ENCODE data around the gene ZNF496.
"Not testable (repeated sequence)": the region's sequence is repeated elsewhere in the genome, so short reads cannot be mapped to it uniquely, and the experiment has no call there.

ZNF496 gene

GRCh38 chr1:247299723-247300381, 31.8 kb downstream of the ZNF496 start:
- Mint-ChIP-seq H3K27ac (no peak overlapping the region), H3K4me3 (no peak overlapping the region), H3K36me3 (peaks cover 46 to 55% of the 10 kb centered on the region in 2 donors), H3K9me3 (no peaks in the 10 kb centered on the region), H3K4me1 (no peaks in the 10 kb centered on the region), H3K27me3 (no peaks in the 10 kb centered on the region)
- ATAC-seq (replicated peaks) (no peak), DNase-seq (no peak)

GRCh38 chr1:247298701-247299100, 33.0 kb downstream of the ZNF496 start:
- no peak overlapping the region for H3K27ac Mint-ChIP-seq
- DNase-seq: no peak
- no peak overlapping the region for H3K4me3 Mint-ChIP-seq
- ATAC-seq (replicated peaks): no peak
- peaks cover 38 to 47% of the 10 kb centered on the region in 2 donors for H3K36me3 Mint-ChIP-seq
- no peaks in the 10 kb centered on the region for H3K4me1 Mint-ChIP-seq
- no peaks in the 10 kb centered on the region for H3K27me3 Mint-ChIP-seq
- no peaks in the 10 kb centered on the region for H3K9me3 Mint-ChIP-seq

- H3K4me1 Mint-ChIP-seq: no peaks in the 10 kb centered on the region
- DNase-seq: no peak
- no peak overlapping the region for H3K27ac Mint-ChIP-seq
- no peak for ATAC-seq (replicated peaks)
- H3K4me3 Mint-ChIP-seq: no peak overlapping the region
- peaks cover 34 to 41% of the 10 kb centered on the region in 2 donors for H3K36me3 Mint-ChIP-seq
- H3K9me3 Mint-ChIP-seq: no peaks in the 10 kb centered on the region
- no peaks in the 10 kb centered on the region for H3K27me3 Mint-ChIP-seq
These were observed 33.6 kb downstream of the ZNF496 start for GRCh38 chr1:247298124-247298481.

- Mint-ChIP-seq H3K4me3 (no peak overlapping the region), H3K27ac (no peak overlapping the region), H3K36me3 (peaks cover 27 to 36% of the 10 kb centered on the region in 2 donors), H3K27me3 (no peaks in the 10 kb centered on the region), H3K4me1 (no peaks in the 10 kb centered on the region), H3K9me3 (no peaks in the 10 kb centered on the region)
- DNase-seq: no peak
- no peak for ATAC-seq (replicated peaks)
These were observed 34.2 kb downstream of the ZNF496 start for GRCh38 chr1:247297263-247298123.

- Mint-ChIP-seq H3K4me3 (no peak overlapping the region), H3K9me3 (no peaks in the 10 kb centered on the region), H3K4me1 (no peaks in the 10 kb centered on the region), H3K27me3 (no peaks in the 10 kb centered on the region), H3K36me3 (peaks cover 23 to 29% of the 10 kb centered on the region in 2 donors), H3K27ac (no peak overlapping the region)
- ATAC-seq (replicated peaks) (no peak), DNase-seq (no peak)
These were observed 35.0 kb downstream of the ZNF496 start for GRCh38 chr1:247296599-247297180.

- Mint-ChIP-seq H3K4me3 (no peak overlapping the region), H3K9me3 (no peaks in the 10 kb centered on the region), H3K4me1 (no peaks in the 10 kb centered on the region), H3K27me3 (no peaks in the 10 kb centered on the region), H3K36me3 (peaks cover 18 to 22% of the 10 kb centered on the region in 2 donors), H3K27ac (no peak overlapping the region)
- DNase-seq (no peak), ATAC-seq (replicated peaks) (no peak)
These were observed 35.9 kb downstream of the ZNF496 start for GRCh38 chr1:247295746-247296145.

- Mint-ChIP-seq H3K36me3 (peaks cover 16 to 21% of the 10 kb centered on the region in 2 donors), H3K9me3 (no peaks in the 10 kb centered on the region), H3K4me3 (no peak overlapping the region), H3K4me1 (no peaks in the 10 kb centered on the region), H3K27me3 (no peaks in the 10 kb centered on the region), H3K27ac (no peak overlapping the region)
- DNase-seq: no peak
- no peak for ATAC-seq (replicated peaks)
These were observed 36.4 kb downstream of the ZNF496 start for GRCh38 chr1:247295274-247295684.

- ATAC-seq (replicated peaks) (no peak), DNase-seq (no peak)
- no peaks in the 10 kb centered on the region for H3K9me3 Mint-ChIP-seq
- no peak overlapping the region for H3K4me3 Mint-ChIP-seq
- H3K27me3 Mint-ChIP-seq: no peaks in the 10 kb centered on the region
- peaks cover 8 to 11% of the 10 kb centered on the region in 2 donors for H3K36me3 Mint-ChIP-seq
- no peaks in the 10 kb centered on the region for H3K4me1 Mint-ChIP-seq
- no peak overlapping the region for H3K27ac Mint-ChIP-seq
These were observed 37.4 kb downstream of the ZNF496 start for GRCh38 chr1:247294282-247294681.

GRCh38 chr1:247293047-247293446, 38.6 kb downstream of the ZNF496 start:
- H3K27me3 Mint-ChIP-seq: no peaks in the 10 kb centered on the region
- peaks cover 3 to 4% of the 10 kb centered on the region in 2 donors for H3K36me3 Mint-ChIP-seq
- ATAC-seq (replicated peaks) (no peak), DNase-seq (no peak)
- H3K27ac Mint-ChIP-seq: no peak overlapping the region
- no peaks in the 10 kb centered on the region for H3K4me1 Mint-ChIP-seq
- H3K4me3 Mint-ChIP-seq: no peak overlapping the region
- H3K9me3 Mint-ChIP-seq: peaks cover 3% of the 10 kb centered on the region in 2 donors

- H3K27me3 Mint-ChIP-seq: no peaks in the 10 kb centered on the region
- H3K9me3 Mint-ChIP-seq: peaks cover 6 to 8% of the 10 kb centered on the region in 2 donors
- no peak for ATAC-seq (replicated peaks)
- DNase-seq: no peak
- peaks cover 0 to 7% of the 10 kb centered on the region in 2 donors for H3K36me3 Mint-ChIP-seq
- no peak overlapping the region for H3K4me3 Mint-ChIP-seq
- H3K4me1 Mint-ChIP-seq: no peaks in the 10 kb centered on the region
- no peak overlapping the region for H3K27ac Mint-ChIP-seq
These were observed 39.7 kb downstream of the ZNF496 start for GRCh38 chr1:247291833-247292561.

GRCh38 chr1:247291161-247291560, 40.5 kb downstream of the ZNF496 start:
- no peak overlapping the region for H3K27ac Mint-ChIP-seq
- no peak for DNase-seq
- H3K9me3 Mint-ChIP-seq: peaks cover 8 to 10% of the 10 kb centered on the region in 2 donors

GRCh38 chr1:247290576-247290975, 41.1 kb downstream of the ZNF496 start:
- Mint-ChIP-seq H3K27ac (no peak overlapping the region), H3K9me3 (peaks cover 8 to 13% of the 10 kb centered on the region in 2 donors), H3K36me3 (peaks cover 7 to 19% of the 10 kb centered on the region in 2 donors), H3K27me3 (no peaks in the 10 kb centered on the region), H3K4me1 (no peaks in the 10 kb centered on the region), H3K4me3 (no peak overlapping the region)
- ATAC-seq (replicated peaks) (no peak), DNase-seq (no peak)

More at GRCh38 chr1:247291161-247291560, 40.5 kb downstream of the ZNF496 start:
- no peaks in the 10 kb centered on the region for H3K27me3 Mint-ChIP-seq
- no peaks in the 10 kb centered on the region for H3K4me1 Mint-ChIP-seq
- H3K4me3 Mint-ChIP-seq: no peak overlapping the region
- no peak for ATAC-seq (replicated peaks)
- H3K36me3 Mint-ChIP-seq: peaks cover 4 to 14% of the 10 kb centered on the region in 2 donors

- H3K4me1 Mint-ChIP-seq; DNase-seq; H3K27ac Mint-ChIP-seq; H3K27me3 Mint-ChIP-seq; H3K4me3 Mint-ChIP-seq; ATAC-seq (replicated peaks): not testable (repeated sequence)
- Mint-ChIP-seq H3K9me3 (peaks cover 8 to 13% of the 10 kb centered on the region in 2 donors), H3K36me3 (peaks cover 8 to 19% of the 10 kb centered on the region in 2 donors)
These were observed 42.3 kb downstream of the ZNF496 start for GRCh38 chr1:247289274-247289892.

- H3K9me3 Mint-ChIP-seq: peaks cover 8 to 13% of the 10 kb centered on the region in 2 donors
- ATAC-seq (replicated peaks) (no peak), DNase-seq (no peak)
- no peaks in the 10 kb centered on the region for H3K27me3 Mint-ChIP-seq
- no peak overlapping the region for H3K27ac Mint-ChIP-seq
- H3K4me3 Mint-ChIP-seq: no peak overlapping the region
- H3K4me1 Mint-ChIP-seq: no peaks in the 10 kb centered on the region
- H3K36me3 Mint-ChIP-seq: peaks cover 8 to 19% of the 10 kb centered on the region in 2 donors
These were observed 43.3 kb downstream of the ZNF496 start for GRCh38 chr1:247288341-247288740.

Data from stimulated activated naive B cell treated with anti-CD40 and anti-IgM and Interleukin-4, amounts not matched to agents 10 μg/mL and 1 μg/mL and 100 μg/mL, for 72 hours (primary cell).